Measurements from ENCODE around the gene OR6C4. TPM values are rescaled to one million over a fixed set of nuclear protein-coding genes. Genes with fewer than 3 reads are reported as not detected.
"Not testable (repeated sequence)": the region's sequence is repeated elsewhere in the genome, so short reads cannot be mapped to it uniquely, and the experiment has no call there.

The OR6C4 gene
- total RNA-seq, 1 experiment from 2014 or later, result not detected

DNA sequence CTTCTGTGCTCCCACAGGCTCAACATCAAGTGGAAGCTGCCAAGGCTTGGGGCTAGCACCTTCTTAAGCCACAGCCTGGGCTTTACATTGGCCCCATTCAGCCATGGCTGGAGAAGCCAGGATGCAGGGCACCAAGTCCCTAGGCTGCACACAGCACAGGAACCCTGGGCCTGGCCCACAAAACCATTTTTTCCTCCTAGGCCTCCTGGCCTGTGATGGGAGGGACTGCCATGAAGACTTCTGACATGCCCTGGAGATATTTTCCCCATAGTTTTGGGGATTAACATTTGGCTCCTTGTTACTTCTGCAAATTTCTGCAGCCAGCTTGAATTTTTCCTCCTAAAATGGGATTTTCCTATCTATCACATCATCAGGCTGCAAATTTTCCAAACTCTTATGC, 20.7 kb downstream of the OR6C4 start:
- H4K20me1 ChIP-seq (ENCODE audit: insufficient read depth); DNase-seq (ENCODE audit: low read depth, low spot score); BruUV-seq (replicated peaks); CTCF ChIA-PET; H3K9ac ChIP-seq (ENCODE audit: low read length); H3K79me2 ChIP-seq (ENCODE audit: insufficient read depth, low read length); H3K27me3 ChIP-seq (ENCODE audit: insufficient read depth, low read length); H2AFZ ChIP-seq (ENCODE audit: low read depth, low read length, poor library complexity, severe bottlenecking); POLR2A ChIA-PET; RAD21 ChIA-PET (ENCODE audit: low non-redundant PET in 1 of 2, low total read pairs in 2 of 2, uncharacterized antibody in 2 of 2, unreplicated experiment in 2 of 2); H3K4me1 ChIP-seq (ENCODE audit: control insufficient read depth in 1 of 2, insufficient read depth in 2 of 2, low read length in 2 of 2); H3K4me3 ChIP-seq (replicated peaks in 1 of 2; ENCODE audit: low read depth in 1 of 2, low read length in 2 of 2); H3K27ac ChIP-seq (ENCODE audit: low read depth, low read length); H3K36me3 ChIP-seq (ENCODE audit: control insufficient read depth in 1 of 2, insufficient read depth in 2 of 2, low read length in 2 of 2); intact Hi-C loops (cut with micrococcal nuclease); H3K9me2 ChIP-seq (ENCODE audit: insufficient read depth); H3K4me2 ChIP-seq (ENCODE audit: low read length); ATAC-seq; H3K9me3 ChIP-seq (ENCODE audit: control insufficient read depth in 1 of 2, insufficient read depth in 1 of 2, low read depth in 1 of 2, low read length in 2 of 2): not testable (repeated sequence)

DNA sequence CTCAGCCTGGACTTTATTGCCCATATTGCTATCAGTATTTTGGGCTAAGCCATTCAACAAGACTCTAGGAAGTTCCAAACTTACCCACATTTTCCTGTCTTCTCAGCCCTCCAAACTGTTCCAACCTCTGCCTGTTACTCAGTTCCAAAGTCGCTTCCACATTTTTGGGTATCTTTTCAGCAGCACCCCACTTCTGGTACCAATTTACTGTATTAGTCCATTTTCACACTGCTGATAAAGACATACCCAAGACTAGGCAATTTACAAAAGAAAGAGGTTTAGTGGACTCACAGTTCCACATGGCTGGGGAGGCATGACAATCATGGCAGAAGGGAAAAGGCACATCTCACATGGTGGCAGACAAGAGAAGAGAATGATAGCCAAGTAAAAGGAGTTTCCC, 21.3 kb downstream of the OR6C4 start:
- not testable (repeated sequence) for DNase-seq (ENCODE audit: low read depth, low spot score); BruUV-seq (replicated peaks); ATAC-seq

DNA sequence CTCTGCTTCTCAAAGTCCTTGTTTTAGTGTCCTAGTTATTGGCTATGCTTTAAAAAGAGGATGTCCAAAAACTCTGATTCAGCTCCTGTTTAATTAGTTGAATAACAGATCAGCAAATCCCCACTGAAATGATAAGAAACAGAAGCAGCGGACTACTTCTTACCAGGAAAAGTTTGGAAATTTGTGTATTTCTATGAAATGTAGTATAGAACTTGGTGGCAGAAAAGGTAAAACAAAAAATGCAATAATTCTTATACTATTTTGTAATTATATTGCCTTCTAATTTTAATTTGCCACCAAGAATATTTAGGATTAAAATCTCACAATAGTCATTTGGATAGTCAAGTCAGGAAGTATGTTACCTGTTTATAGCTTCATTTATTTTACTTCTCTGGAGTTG, 22.8 kb downstream of the OR6C4 start, which contains the start of gene OR2AP1:
OR2AP1 (plus strand) TSS at position 301 of the 400 bp plus-strand sequence. CDS start 1,947 bp downstream, outside the sequence.
- Histone ChIP-seq H3K27me3 (ENCODE audit: insufficient read depth, low read length) (no peaks in the 10 kb centered on the region), H3K9me2 (ENCODE audit: insufficient read depth) (no peaks in the 10 kb centered on the region), H3K36me3 (ENCODE audit: control insufficient read depth in 1 of 2, insufficient read depth in 2 of 2, low read length in 2 of 2) (no peaks in the 10 kb centered on the region), H3K9me3 (ENCODE audit: control insufficient read depth in 1 of 2, insufficient read depth in 1 of 2, low read depth in 1 of 2, low read length in 2 of 2) (no peaks in the 10 kb centered on the region), H3K27ac (ENCODE audit: low read depth, low read length) (no peak within 1 kb of the TSS), H3K79me2 (ENCODE audit: insufficient read depth, low read length) (no peaks in the 10 kb centered on the region), H3K9ac (ENCODE audit: low read length) (no peak within 1 kb of the TSS), H3K4me3 (replicated peaks in 1 of 2; ENCODE audit: low read depth in 1 of 2, low read length in 2 of 2) (no peak within 1 kb of the TSS), H3K4me1 (ENCODE audit: control insufficient read depth in 1 of 2, insufficient read depth in 2 of 2, low read length in 2 of 2) (no peaks in the 10 kb centered on the region), H3K4me2 (ENCODE audit: low read length) (no peak within 1 kb of the TSS), H4K20me1 (ENCODE audit: insufficient read depth) (no peaks in the 10 kb centered on the region), H2AFZ (ENCODE audit: low read depth, low read length, poor library complexity, severe bottlenecking) (no peak within 1 kb of the TSS)
- TF ChIP-seq, protein P1, sequence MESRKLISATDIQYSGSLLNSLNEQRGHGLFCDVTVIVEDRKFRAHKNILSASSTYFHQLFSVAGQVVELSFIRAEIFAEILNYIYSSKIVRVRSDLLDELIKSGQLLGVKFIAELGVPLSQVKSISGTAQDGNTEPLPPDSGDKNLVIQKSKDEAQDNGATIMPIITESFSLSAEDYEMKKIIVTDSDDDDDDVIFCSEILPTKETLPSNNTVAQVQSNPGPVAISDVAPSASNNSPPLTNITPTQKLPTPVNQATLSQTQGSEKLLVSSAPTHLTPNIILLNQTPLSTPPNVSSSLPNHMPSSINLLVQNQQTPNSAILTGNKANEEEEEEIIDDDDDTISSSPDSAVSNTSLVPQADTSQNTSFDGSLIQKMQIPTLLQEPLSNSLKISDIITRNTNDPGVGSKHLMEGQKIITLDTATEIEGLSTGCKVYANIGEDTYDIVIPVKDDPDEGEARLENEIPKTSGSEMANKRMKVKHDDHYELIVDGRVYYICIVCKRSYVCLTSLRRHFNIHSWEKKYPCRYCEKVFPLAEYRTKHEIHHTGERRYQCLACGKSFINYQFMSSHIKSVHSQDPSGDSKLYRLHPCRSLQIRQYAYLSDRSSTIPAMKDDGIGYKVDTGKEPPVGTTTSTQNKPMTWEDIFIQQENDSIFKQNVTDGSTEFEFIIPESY (IDR thresholded peaks at IDR 0.05; ENCODE audit: extremely low read depth, insufficient replicate concordance, low read length), result no peak
- TF ChIP-seq ZFX (IDR thresholded peaks at IDR 0.05) (no peak), POLR2AphosphoS5 (IDR thresholded peaks at IDR 0.05; ENCODE audit: low read depth, low read length) (no peak)
- ATAC-seq, result no peak
- no peak for DNase-seq (ENCODE audit: low read depth, low spot score)
- ChIA-PET POLR2A (no interaction called here), RAD21 (ENCODE audit: low non-redundant PET in 1 of 2, low total read pairs in 2 of 2, uncharacterized antibody in 2 of 2, unreplicated experiment in 2 of 2) (no interaction called here), CTCF (no interaction called here)
- intact Hi-C loops (cut with micrococcal nuclease), result no loop called here
- no TSS peak for BruUV-seq (replicated peaks)

More for the DNA sequence above, 21.3 kb downstream of the OR6C4 start:
- H3K9ac ChIP-seq (ENCODE audit: low read length); H2AFZ ChIP-seq (ENCODE audit: low read depth, low read length, poor library complexity, severe bottlenecking); H3K36me3 ChIP-seq (ENCODE audit: control insufficient read depth in 1 of 2, insufficient read depth in 2 of 2, low read length in 2 of 2); intact Hi-C loops (cut with micrococcal nuclease); H3K4me3 ChIP-seq (replicated peaks in 1 of 2; ENCODE audit: low read depth in 1 of 2, low read length in 2 of 2); CTCF ChIA-PET; H3K4me2 ChIP-seq (ENCODE audit: low read length); POLR2A ChIA-PET; H4K20me1 ChIP-seq (ENCODE audit: insufficient read depth); H3K9me3 ChIP-seq (ENCODE audit: control insufficient read depth in 1 of 2, insufficient read depth in 1 of 2, low read depth in 1 of 2, low read length in 2 of 2); H3K4me1 ChIP-seq (ENCODE audit: control insufficient read depth in 1 of 2, insufficient read depth in 2 of 2, low read length in 2 of 2); H3K27me3 ChIP-seq (ENCODE audit: insufficient read depth, low read length); H3K79me2 ChIP-seq (ENCODE audit: insufficient read depth, low read length); H3K27ac ChIP-seq (ENCODE audit: low read depth, low read length); H3K9me2 ChIP-seq (ENCODE audit: insufficient read depth): not testable (repeated sequence)
- RAD21 ChIA-PET (ENCODE audit: low non-redundant PET in 1 of 2, low total read pairs in 2 of 2, uncharacterized antibody in 2 of 2, unreplicated experiment in 2 of 2), result interaction anchor here in 1 of 2 experiments (0.7 kb wide), 1 partner anchor 70 kb away, joined by 3 read pairs; no protein-coding TSS in a partner anchor
